ENCODE results near the gene ARHGAP30.

The ARHGAP30 gene

GRCh38 chr1:161090617-161091016 is 20.9 kb upstream of the ARHGAP30 start:
- no peak for DNase-seq

DNA sequence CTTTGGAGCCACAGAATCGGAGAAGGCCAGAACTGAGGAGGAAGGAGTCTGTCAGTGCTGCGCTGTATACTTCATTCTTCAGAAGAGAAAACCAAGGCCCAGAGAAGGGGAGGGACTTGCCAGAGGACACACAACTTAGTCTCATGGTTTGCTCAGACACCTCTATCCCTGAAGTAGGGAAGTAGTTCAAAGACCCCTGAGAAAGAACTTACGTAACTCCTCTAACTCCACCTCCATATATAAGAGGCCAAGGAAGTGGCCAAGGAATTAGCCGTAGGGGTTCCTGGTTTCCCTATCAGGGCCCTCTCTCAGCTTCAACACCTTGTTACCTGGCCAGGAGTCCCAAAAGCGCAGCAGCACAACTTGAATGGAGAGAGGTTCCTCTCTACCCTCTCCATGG is 20.2 kb upstream of the ARHGAP30 start:
- no peak for DNase-seq

DNA sequence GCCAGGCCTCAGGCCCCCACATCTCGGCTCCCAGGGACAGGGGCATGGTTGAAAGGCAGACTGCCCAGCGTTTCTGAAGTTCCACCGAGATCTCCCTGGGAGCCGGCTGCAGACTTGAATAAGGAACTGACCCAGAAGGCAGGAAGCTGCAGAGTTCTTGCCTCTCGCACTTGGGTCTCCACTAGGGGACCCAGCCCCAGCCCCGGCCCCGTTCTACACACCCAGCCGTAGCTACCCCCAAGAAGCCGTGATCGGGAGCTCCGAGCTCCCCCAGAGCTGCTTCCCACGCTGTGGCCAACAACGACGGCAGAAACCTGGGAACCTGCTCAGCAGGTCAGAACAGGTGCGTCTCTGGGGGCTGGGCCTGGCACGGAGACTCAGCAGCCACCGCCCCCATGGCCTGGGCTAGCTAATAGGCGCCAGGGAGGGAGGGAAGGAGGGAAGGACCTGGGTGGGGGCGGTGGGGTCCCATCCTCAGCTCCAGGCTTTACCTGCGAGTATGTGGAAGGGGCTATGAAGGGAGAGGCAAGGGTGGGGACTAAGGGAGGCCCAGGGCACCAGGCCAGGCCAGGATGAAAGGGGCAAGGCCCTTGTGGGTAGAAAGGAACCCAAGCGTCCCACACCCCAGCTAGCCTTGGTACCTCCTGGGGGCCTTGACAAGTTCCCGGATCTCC is 19.7 kb upstream of the ARHGAP30 start, which contains the start of gene NECTIN4:
NECTIN4 (minus strand) TSS at position 308 of the 674 bp plus-strand sequence; CDS start at position 46, 262 bp downstream.
- peak; percentile 39 for DNase-seq

GRCh38 chr1:161088587-161089110 is 19.0 kb upstream of the ARHGAP30 start:
- DNase-seq = no peak

GRCh38 chr1:161086457-161086856 is 16.8 kb upstream of the ARHGAP30 start:
- no peak for DNase-seq

DNA sequence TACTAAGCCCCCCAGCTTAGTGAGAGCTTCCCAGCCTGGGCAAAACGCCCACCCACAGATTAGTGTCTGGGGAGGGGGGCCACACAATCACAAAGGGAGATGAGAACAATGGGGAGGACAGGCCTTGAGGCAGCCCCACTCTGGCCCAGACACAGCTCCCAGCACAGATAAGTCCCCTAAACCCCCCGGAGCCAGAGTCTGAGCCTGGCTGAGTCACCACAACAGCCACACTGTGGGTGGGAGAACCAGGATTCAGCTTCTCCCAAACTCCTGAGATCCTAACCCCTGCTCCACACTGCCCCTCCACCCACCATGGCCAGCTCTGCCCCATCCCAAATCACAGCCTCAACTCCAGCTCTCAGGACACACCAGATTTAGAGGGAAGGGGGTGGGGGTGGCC is 15.5 kb upstream of the ARHGAP30 start:
- no peak for DNase-seq

- no peak for DNase-seq
These were observed 14.9 kb upstream of the ARHGAP30 start for GRCh38 chr1:161084597-161084988.

GRCh38 chr1:161083748-161084596 is 14.3 kb upstream of the ARHGAP30 start:
- DNase-seq = no peak

DNA sequence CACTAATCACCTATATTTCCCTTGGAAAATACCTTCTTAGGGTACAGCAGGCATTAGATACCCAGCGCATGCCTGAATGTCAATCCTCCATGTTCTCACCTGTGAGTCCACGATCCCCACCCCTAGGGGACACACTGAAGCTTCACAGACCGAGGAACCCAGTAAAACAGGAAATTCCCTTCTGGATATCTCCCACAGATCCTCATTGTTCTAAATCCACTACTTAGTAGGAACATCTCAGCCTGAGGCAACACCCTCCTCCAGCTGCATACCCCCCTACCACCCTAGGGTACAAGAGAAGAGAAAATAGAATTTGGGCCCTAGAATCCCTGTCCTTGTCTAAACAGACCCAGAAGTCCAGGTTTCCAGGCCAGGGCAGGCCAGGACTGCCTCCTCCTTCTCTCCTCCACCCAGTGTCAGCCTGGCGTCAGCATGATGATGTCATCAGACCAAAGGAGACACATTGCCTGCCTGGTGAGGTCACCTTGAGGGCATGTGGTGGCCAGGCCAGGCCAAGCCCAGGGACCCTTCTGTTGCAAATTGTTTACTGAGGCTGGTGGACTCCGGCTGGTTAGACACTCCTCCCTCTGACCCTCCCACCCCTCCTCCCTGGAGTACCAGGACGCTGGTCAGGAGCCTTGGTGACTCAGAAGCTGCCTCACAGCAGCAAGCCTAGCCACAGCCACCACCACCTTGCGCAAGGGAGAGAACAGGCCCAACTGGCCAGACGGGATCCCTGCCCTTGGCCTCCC is 13.5 kb upstream of the ARHGAP30 start:
- DNase-seq = no peak

DNA sequence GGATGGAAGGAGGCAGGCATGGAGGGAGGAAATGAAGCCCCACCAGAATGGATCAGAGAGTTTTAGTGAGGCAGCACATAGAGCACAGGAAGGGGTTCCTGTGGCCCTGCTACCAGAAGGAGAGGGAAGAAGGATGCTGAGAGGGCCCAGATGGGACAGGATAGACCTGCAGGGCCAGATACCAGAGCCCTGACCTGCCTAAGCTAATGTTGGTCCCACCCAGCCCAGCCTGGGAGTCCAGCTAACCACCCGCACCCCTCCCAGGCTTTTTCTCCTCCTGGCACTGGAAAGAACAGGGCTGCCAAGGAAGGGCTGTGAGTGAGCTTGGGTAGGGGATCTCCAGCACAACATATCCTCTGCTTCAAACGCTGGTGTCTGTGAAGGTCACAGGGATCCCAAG is 12.8 kb upstream of the ARHGAP30 start:
- no peak for DNase-seq

DNA sequence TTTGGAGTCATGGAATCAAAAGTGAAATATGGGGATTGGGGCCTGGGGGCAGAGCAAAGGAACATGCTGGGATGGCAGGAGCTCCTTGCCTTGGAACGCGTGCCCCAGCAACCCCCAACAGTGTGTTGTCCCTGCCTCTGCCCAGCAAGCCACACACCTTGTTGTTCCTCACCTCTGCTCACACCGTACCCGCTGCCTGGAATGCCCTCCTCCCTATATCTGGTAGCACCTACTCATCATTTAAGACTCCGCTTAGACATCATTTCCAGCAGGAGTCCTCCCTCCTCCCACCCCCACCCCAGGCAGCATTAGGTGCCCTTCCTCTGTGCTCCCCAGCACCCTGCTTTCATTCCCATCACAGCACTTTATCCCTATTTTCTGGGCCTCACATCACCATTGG is 11.8 kb upstream of the ARHGAP30 start:
- no peak for DNase-seq

DNA sequence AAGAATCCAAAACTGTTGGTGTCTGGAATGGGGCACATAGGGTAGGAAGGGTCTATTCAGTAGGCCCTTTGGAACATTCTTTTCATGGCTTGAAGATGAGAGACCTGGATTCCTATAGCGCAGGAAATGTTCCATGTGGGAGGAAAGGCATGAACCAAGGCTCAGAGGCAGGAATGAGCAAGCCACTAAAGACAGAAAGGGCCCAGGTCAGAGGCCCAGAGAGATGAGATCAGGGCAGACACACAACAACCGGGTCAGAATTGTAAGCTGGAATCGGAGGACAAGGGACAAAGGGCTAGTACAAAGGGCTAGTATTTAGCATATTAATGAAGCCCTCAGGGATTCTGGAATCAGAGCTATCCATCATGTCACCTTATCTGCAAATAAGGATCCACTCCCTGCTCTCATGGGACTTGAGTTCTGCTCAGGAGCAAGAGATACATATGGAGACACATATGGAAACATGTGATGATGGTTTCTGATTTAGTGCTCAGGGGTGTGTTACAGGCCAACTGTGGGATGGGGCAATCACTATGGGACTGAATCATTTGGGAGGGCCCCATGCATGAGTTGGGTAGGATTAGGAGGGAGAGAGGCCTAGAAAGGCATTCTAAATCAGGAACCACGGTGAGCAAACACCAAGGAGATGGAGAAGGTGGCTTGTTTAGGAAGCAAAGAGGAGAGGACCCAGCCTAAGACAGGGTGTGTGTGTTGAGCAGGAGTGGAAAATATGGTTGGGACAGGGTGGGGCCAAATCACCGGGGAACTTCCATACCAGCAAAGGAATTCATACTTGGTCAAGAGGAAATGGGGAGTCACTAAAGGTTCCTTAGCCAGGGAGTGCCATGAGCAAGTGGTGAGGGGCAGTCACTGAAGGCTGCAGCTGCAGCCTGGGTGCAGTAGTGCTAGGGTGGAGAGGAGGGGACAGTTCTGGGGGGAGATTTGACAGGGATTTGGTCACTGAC is 11.0 kb upstream of the ARHGAP30 start:
- DNase-seq = no peak

- DNase-seq = no peak
These were observed 9.9 kb upstream of the ARHGAP30 start for GRCh38 chr1:161079436-161080110.

GRCh38 chr1:161077426-161077825 is 7.7 kb upstream of the ARHGAP30 start:
- DNase-seq = no peak

- DNase-seq = no peak
These were observed 6.7 kb upstream of the ARHGAP30 start for GRCh38 chr1:161076410-161076809.

DNA sequence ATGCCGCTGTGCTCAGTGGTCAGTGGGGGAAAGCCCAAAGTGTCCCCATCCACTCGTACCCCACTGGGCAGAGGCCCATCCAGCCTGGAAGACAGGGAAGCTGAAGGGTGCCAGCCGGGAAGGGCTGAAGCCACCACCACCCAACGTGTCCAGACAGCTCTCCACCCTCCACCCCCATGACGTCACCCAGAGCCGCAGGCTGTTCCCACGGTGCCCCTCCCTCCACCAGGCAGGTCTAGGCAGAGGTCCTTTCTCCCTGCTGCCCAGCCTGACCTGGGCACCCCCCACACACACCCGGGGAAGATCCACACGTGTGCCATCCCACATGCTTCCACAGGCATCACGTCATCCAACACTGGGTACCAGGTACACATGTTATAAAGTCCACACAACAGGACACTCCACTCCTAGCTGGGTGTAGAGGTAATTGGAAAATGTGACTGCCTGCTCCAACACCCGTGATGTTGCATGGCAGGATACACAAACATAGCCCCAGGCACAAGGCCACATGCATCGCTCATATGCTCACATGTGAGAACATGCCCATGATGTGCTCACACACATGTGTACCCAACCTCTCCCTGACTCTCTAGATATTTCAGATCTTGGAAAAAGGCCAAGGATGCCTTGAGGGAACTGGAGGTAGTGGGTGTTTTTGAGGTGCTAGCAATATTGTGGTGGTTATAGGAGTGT is 5.1 kb upstream of the ARHGAP30 start:
- no peak for DNase-seq

- DNase-seq = no peak
These were observed 3.9 kb upstream of the ARHGAP30 start for GRCh38 chr1:161073474-161074121.

- DNase-seq = no peak
These were observed 3.2 kb upstream of the ARHGAP30 start for GRCh38 chr1:161072751-161073449.

- no peak for DNase-seq
These were observed 2.2 kb upstream of the ARHGAP30 start for GRCh38 chr1:161071886-161072371.
